Suprapubic skin (tissue), 4 donors: ENCODE measurements around the gene KRTAP9-9. TPM values are rescaled to one million over a fixed set of nuclear protein-coding genes. Genes with fewer than 3 reads are reported as not detected.
"Not testable (repeated sequence)": the region's sequence is repeated elsewhere in the genome, so short reads cannot be mapped to it uniquely, and the experiment has no call there.

Experiments
- DNase-seq, 2 donors: peaks; one replicate each; pipeline ENCODE4 v3.0.0-alpha.2; 2019; ENCODE audit warnings: low spot score in 2 of 2
- H3K27ac ChIP-seq: fragments of 200-600 bp; sonication (generic); one replicate; pipeline ENCODE4 v1.5.1; 2019
- H3K27me3 ChIP-seq: fragments of 200-600 bp; sonication (generic); one replicate; pipeline ENCODE4 v1.5.1; 2019
- H3K36me3 ChIP-seq: fragments of 200-600 bp; sonication (generic); one replicate; pipeline ENCODE4 v1.5.1; 2019
- H3K4me1 ChIP-seq: fragments of 200-600 bp; sonication (generic); one replicate; pipeline ENCODE4 v1.5.1; 2019
- H3K4me3 ChIP-seq: fragments of 200-600 bp; sonication (generic); one replicate; pipeline ENCODE4 v1.5.1; 2019; ENCODE audit warnings: mild to moderate bottlenecking
- H3K9me3 ChIP-seq: fragments of 200-600 bp; sonication (generic); one replicate; pipeline ENCODE4 v1.5.1; 2019
- EP300 ChIP-seq: sonication (generic); formaldehyde crosslinking; IDR thresholded peaks from one replicate; pipeline ENCODE4 v1.6.1; 2017; ENCODE audit warnings: antibody characterized with exemption
- POLR2A ChIP-seq, 2 donors: fragments of 450-650 bp; IDR thresholded peaks; one replicate each; pipeline ENCODE4 v1.6.1; 2017; ENCODE audit warnings: antibody characterized with exemption in 2 of 2, mild to moderate bottlenecking in 2 of 2, moderate library complexity in 2 of 2
- POLR2AphosphoS5 ChIP-seq, 3 donors: sonication (generic); formaldehyde crosslinking; IDR thresholded peaks; one replicate each; pipeline ENCODE4 v1.6.1; 2017; ENCODE audit warnings: antibody characterized with exemption in 3 of 3
- WGBS: methylation state at CpG from one replicate; pipeline ENCODE4 v1.1.5; 2018; 5-methylcytosine and 5-hydroxymethylcytosine counted together
- total RNA-seq, 4 donors: library from RNA; depleted of rRNA; stranded (reverse); fragments of >200 nt; gene quantifications; one replicate each; pipeline ENCODE4 v1.1.0, GENCODE V29; 2016
- TF ChIP-seq, protein P1 (sequence below), 2 donors: fragments of 200-600 bp in 1 of 2; fragments of 450-650 bp in 1 of 2; sonication (generic) in 1 of 2; IDR thresholded peaks; one replicate each; pipeline ENCODE4 v1.5.1; 2016 to 2019; ENCODE audit warnings: antibody characterized with exemption in 2 of 2, mild to moderate bottlenecking in 1 of 2, moderate library complexity in 1 of 2

Gene KRTAP9-9
- total RNA-seq, 4 donors from 2014 or later: 14.3 to 53.1 (median 23.9) TPM; not detected in 1

DNA sequence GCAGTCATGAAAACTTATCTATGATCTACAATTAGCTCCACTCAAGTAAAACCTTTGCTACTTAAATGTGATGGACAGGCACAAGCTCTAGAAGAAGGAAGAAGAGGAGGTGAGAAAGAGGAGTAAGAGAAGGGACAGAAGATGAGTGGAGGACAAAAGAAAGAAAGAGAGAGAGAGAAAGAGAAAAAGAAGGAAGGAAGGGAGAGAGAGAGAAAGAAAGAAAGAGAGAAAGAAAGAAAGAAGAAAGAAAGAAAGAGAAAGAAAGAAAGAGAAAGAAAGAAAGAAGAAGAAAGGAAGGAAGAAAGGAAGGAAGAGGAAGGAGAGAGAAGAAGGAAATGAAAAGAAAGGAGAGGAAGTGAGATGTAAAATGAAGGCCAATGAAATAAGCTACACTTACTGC lies 25.1 kb upstream of the KRTAP9-9 start:
- H3K36me3 ChIP-seq: no peaks in the 10 kb centered on the region
- H3K9me3 ChIP-seq: no peaks in the 10 kb centered on the region
- no peak for TF ChIP-seq POLR2A (IDR thresholded peaks at IDR 0.05)
- TF ChIP-seq, protein P1, sequence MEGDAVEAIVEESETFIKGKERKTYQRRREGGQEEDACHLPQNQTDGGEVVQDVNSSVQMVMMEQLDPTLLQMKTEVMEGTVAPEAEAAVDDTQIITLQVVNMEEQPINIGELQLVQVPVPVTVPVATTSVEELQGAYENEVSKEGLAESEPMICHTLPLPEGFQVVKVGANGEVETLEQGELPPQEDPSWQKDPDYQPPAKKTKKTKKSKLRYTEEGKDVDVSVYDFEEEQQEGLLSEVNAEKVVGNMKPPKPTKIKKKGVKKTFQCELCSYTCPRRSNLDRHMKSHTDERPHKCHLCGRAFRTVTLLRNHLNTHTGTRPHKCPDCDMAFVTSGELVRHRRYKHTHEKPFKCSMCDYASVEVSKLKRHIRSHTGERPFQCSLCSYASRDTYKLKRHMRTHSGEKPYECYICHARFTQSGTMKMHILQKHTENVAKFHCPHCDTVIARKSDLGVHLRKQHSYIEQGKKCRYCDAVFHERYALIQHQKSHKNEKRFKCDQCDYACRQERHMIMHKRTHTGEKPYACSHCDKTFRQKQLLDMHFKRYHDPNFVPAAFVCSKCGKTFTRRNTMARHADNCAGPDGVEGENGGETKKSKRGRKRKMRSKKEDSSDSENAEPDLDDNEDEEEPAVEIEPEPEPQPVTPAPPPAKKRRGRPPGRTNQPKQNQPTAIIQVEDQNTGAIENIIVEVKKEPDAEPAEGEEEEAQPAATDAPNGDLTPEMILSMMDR (IDR thresholded peaks at IDR 0.05): no peak
- no peak for TF ChIP-seq POLR2AphosphoS5 (IDR thresholded peaks at IDR 0.05)
- no peaks in the 10 kb centered on the region for H3K4me1 ChIP-seq
- no peak overlapping the region for H3K4me3 ChIP-seq
- H3K27me3 ChIP-seq: peaks cover 11% of the 10 kb centered on the region
- no peak for DNase-seq
- H3K27ac ChIP-seq: no peak overlapping the region

DNA sequence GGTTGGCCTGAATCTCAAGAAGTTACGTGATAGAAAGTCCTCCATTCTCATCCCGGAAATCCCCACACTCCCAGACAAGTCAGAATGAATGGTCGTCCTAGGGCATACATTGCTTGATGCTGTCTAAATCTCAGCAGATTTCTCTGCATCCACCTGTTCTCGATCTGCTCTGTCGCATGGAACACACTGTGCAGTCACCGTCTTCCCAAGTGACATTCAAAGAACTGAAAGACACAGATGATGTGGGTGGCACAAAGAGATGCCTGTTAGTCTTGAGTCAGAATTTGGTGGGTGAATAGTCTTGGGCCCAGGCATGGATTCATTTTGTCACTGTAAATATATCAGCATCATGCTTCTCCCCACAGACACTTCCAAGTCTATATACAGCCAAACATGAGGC lies 23.5 kb upstream of the KRTAP9-9 start:
- no peak for DNase-seq
- no peaks in the 10 kb centered on the region for H3K4me1 ChIP-seq
- WGBS: 89% methylated on average over 6 of the region's 6 CpGs

DNA sequence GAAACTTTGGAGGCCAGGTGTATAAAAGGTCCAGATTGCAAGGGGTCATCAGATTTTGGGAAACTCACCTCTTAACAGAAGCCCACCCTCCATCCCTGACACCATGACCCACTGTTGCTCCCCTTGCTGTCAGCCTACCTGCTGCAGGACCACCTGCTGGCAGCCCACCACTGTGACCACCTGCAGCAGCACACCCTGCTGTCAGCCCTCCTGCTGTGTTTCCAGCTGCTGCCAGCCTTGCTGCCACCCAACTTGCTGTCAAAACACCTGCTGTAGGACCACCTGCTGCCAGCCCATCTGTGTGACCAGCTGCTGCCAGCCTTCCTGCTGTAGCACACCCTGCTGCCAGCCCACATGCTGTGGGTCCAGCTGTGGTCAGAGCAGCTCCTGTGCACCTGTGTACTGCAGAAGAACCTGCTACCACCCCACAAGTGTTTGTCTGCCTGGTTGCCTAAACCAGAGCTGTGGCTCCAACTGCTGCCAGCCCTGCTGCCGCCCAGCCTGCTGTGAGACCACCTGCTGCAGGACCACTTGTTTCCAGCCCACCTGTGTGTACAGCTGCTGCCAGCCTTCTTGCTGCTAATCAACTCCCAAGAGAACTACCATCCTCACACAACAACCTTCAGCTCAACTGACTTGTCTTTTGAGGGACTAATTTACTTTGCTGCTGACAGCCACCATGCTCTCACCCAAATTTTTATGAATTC lies 22.6 kb upstream of the KRTAP9-9 start, which contains the start of gene KRTAP9-3:
Gene KRTAP9-3 (plus strand): TSS at position 51 of the 707 bp plus-strand sequence. CDS start 53 bp downstream, at position 104.
- not testable (repeated sequence) for H3K4me1 ChIP-seq, H3K4me3 ChIP-seq, H3K27ac ChIP-seq, DNase-seq, H3K9me3 ChIP-seq, H3K36me3 ChIP-seq
- peaks cover 11% of the 10 kb centered on the region for H3K27me3 ChIP-seq
- 100% methylated on average over 1 of the region's 1 CpG for WGBS

More for the DNA sequence above, 23.5 kb upstream of the KRTAP9-9 start:
- Histone ChIP-seq H3K27me3 (peaks cover 11% of the 10 kb centered on the region), H3K9me3 (no peaks in the 10 kb centered on the region), H3K27ac (no peak overlapping the region), H3K4me3 (no peak overlapping the region), H3K36me3 (no peaks in the 10 kb centered on the region)
- no peak for TF ChIP-seq POLR2A (IDR thresholded peaks at IDR 0.05)
- TF ChIP-seq POLR2AphosphoS5 (IDR thresholded peaks at IDR 0.05): no peak
- no peak for TF ChIP-seq EP300
- TF ChIP-seq, protein P1 (IDR thresholded peaks at IDR 0.05): no peak

DNA sequence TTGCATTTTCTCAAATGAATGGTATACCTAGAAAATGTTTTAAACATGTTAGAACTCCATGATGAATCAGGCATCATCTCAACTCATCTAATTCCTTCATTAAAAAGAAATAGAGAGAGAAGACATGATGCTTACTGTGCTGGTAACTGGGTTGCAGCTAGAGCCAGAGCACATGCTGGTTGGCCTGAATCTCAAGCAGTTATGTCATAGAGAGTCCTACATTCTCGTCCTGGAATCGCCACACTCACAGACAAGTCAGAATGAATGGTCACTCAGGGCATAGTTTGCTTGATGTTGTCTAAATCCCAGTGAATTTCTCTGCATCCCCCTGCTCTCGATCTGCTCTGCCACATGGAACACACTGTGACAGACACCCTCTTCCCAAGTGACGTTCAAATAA lies 18.1 kb upstream of the KRTAP9-9 start:
- H3K4me1 ChIP-seq, H3K36me3 ChIP-seq, H3K4me3 ChIP-seq, H3K27ac ChIP-seq, DNase-seq, H3K9me3 ChIP-seq: not testable (repeated sequence)
- 66% methylated on average over 4 of the region's 4 CpGs for WGBS
- H3K27me3 ChIP-seq: peaks cover 11% of the 10 kb centered on the region

DNA sequence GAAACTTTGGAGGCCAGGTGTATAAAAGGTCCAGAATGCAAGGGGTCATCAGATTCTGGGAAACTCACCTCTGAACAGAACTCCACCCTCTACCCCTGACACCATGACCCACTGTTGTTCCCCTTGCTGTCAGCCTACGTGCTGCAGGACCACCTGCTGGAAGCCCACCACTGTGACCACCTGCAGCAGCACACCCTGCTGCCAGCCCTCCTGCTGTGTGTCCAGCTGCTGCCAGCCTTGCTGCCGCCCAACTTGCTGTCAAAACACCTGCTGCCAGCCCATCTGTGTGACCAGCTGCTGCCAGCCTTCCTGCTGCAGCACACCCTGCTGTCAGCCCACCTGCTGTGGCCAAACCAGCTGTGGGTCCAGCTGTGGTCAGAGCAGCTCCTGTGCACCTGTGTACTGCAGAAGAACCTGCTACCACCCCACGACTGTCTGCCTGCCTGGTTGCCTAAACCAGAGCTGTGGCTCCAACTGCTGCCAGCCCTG lies 17.2 kb upstream of the KRTAP9-9 start, which contains the start of gene KRTAP9-8:
Gene KRTAP9-8 (plus strand): TSS at position 51 of the 489 bp plus-strand sequence. CDS start 53 bp downstream, at position 104.
- H3K36me3 ChIP-seq, H3K9me3 ChIP-seq, H3K4me1 ChIP-seq, H3K27ac ChIP-seq, DNase-seq, H3K27me3 ChIP-seq, H3K4me3 ChIP-seq: not testable (repeated sequence)
- 44% methylated on average over 1 of the region's 3 CpGs for WGBS

DNA sequence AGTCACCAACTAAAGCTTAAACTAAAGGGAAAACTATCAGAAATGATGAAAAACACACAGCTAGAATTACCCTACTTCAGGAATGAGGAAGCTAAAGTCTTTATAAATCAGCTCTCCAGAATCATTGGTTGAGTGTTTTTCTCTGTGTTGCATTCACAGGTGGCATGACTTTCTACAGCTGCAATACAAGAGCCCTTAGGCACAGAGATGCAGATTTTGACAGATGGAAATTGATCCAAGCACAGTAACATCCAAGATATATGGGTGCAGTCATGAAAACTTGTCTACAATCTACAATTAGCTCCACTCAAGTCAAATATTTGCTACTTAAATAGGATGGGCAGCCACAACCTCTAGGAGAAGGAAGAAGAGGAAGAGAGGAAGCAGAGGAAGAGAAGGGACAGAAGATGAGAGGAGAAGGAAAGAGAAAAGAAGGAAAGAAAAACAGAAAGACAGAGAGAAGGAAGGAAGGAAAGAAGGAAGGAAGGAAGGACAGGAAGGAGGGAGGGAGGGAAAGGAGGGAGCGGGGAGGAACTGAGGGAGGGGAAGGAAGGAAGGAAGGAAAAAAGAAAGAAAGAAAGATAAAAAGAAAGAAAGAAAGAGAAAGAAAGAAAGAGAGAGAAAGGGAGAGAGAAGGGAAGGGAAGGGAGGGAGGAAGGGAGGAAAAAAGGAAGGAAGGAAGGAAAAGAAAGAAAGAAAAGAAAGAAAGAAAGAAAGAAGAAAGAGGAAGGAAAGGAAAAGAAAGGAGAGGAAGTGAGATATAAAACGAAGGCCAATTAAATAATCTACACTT lies 8.0 kb upstream of the KRTAP9-9 start:
- not testable (repeated sequence) for H3K27me3 ChIP-seq, H3K9me3 ChIP-seq, DNase-seq, H3K4me3 ChIP-seq, H3K36me3 ChIP-seq, H3K27ac ChIP-seq, H3K4me1 ChIP-seq
- 57% methylated on average over 2 of the region's 2 CpGs for WGBS

DNA sequence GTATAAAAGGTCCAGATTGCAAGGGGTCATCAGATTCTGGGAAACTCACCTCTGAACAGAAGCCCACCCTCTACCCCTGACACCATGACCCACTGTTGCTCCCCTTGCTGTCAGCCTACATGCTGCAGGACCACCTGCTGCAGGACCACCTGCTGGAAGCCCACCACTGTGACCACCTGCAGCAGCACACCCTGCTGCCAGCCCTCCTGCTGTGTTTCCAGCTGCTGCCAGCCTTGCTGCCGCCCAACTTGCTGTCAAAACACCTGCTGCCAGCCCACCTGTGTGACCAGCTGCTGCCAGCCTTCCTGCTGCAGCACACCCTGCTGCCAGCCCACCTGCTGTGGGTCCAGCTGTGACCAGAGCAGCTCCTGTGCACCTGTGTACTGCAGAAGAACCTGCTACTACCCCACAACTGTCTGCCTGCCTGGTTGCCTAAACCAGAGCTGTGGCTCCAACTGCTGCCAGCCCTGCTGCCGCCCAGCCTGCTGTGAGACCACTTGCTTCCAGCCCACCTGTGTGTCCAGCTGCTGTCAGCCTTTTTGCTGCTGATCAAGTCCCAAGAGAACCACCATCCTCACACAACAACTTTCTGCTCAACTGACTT lies 5.4 kb upstream of the KRTAP9-9 start, which contains the start of gene KRTAP9-4:
Gene KRTAP9-4 (plus strand): TSS at position 51 of the 604 bp plus-strand sequence. CDS start 34 bp downstream, at position 85.
- not testable (repeated sequence) for H3K27me3 ChIP-seq, H3K27ac ChIP-seq, DNase-seq, H3K9me3 ChIP-seq, H3K4me1 ChIP-seq, H3K4me3 ChIP-seq, H3K36me3 ChIP-seq
- WGBS: 73% methylated on average over 1 of the region's 2 CpGs
